Stomach smooth muscle (tissue), 2 donors: ENCODE measurements around the gene PDLIM5.

Experiments used
- H3K27ac ChIP-seq: one replicate; pipeline ENCODE4 v1.7.0; 2013; ENCODE audit warnings: mild to moderate bottlenecking, low read length, inconsistent platforms
- H3K27me3 ChIP-seq, 2 donors: one replicate each; pipeline ENCODE4 v1.7.0; 2013; ENCODE audit warnings: low read length in 2 of 2; ENCODE audit not compliant: insufficient read depth in 2 of 2, control insufficient read depth in 1 of 2
- H3K36me3 ChIP-seq, 2 donors: one replicate each; pipeline ENCODE4 v1.7.0; 2013; ENCODE audit warnings: low read length in 2 of 2; ENCODE audit not compliant: control insufficient read depth in 2 of 2, insufficient read depth in 2 of 2
- H3K4me1 ChIP-seq: one replicate; pipeline ENCODE4 v1.7.0; 2013; ENCODE audit warnings: low read length; ENCODE audit not compliant: control insufficient read depth, insufficient read depth
- H3K4me3 ChIP-seq, 2 donors: one replicate each; pipeline ENCODE4 v1.7.0; 2013; ENCODE audit warnings: low read length in 2 of 2
- H3K9ac ChIP-seq, 2 donors: one replicate each; pipeline ENCODE4 v1.7.0; 2013; ENCODE audit warnings: low read length in 2 of 2, mild to moderate bottlenecking in 1 of 2
- H3K9me3 ChIP-seq, 2 donors: one replicate each; pipeline ENCODE4 v1.7.0; 2013; ENCODE audit warnings: low read length in 2 of 2; ENCODE audit not compliant: control insufficient read depth in 2 of 2
- donor health status: healthy.
- donor health status: Pancreatic carcinoma.

PDLIM5 gene

DNA sequence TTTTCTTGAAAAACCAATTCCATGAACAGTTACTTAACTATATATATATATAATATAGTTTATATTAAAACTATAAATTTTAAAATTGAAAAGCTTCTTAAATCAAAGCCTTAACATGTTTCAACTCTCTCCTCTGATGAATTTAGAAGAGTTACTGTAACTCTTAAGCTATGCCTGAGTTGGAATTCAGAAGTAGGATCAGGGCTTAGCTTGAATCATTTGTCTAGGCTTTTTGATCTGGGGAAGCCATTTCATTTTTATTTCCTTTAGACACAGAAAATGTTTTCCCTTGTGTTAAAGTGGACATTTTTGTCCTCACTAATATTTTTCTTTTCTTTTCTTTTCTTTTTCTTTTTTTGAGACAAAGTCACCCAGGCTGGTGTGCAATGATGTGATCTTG is 40.4 kb upstream of the PDLIM5 start:
- H3K27me3 ChIP-seq = no peaks in the 10 kb centered on the region
- H3K27ac ChIP-seq = peak overlapping the region; percentile 26
- H3K4me1 ChIP-seq = peaks cover 5% of the 10 kb centered on the region
- no peaks in the 10 kb centered on the region for H3K36me3 ChIP-seq
- no peak overlapping the region for H3K9ac ChIP-seq
- H3K9me3 ChIP-seq = no peaks in the 10 kb centered on the region
- H3K4me3 ChIP-seq = no peak overlapping the region

GRCh38 chr4:94412019-94412657 is 39.6 kb upstream of the PDLIM5 start:
- no peak overlapping the region for H3K9ac ChIP-seq
- peaks cover 0 to 3% of the 10 kb centered on the region in 2 donors for H3K9me3 ChIP-seq
- H3K4me1 ChIP-seq = peaks cover 5% of the 10 kb centered on the region
- H3K27me3 ChIP-seq = no peaks in the 10 kb centered on the region
- peak overlapping the region; percentile 44 to 52 for H3K4me3 ChIP-seq
- peak overlapping the region; percentile 26 for H3K27ac ChIP-seq
- no peaks in the 10 kb centered on the region for H3K36me3 ChIP-seq

GRCh38 chr4:94412658-94413038 is 39.1 kb upstream of the PDLIM5 start:
- peak overlapping the region; percentile 44 to 52 for H3K4me3 ChIP-seq
- peak overlapping the region; percentile 26 for H3K27ac ChIP-seq

GRCh38 chr4:94413085-94413840 is 38.5 kb upstream of the PDLIM5 start:
- no peaks in the 10 kb centered on the region for H3K27me3 ChIP-seq
- peak overlapping the region; percentile 26 for H3K27ac ChIP-seq
- H3K4me1 ChIP-seq = peaks cover 5% of the 10 kb centered on the region

More at GRCh38 chr4:94412658-94413038, 39.1 kb upstream of the PDLIM5 start:
- H3K9ac ChIP-seq = no peak overlapping the region
- H3K4me1 ChIP-seq = peaks cover 5% of the 10 kb centered on the region
- H3K9me3 ChIP-seq = peaks cover 0 to 3% of the 10 kb centered on the region in 2 donors
- no peaks in the 10 kb centered on the region for H3K36me3 ChIP-seq
- H3K27me3 ChIP-seq = no peaks in the 10 kb centered on the region

GRCh38 chr4:94414907-94415306 is 36.8 kb upstream of the PDLIM5 start:
- Histone ChIP-seq H3K36me3 (no peaks in the 10 kb centered on the region), H3K4me1 (peaks cover 5% of the 10 kb centered on the region), H3K4me3 (no peak overlapping the region), H3K9ac (no peak overlapping the region), H3K27me3 (no peaks in the 10 kb centered on the region), H3K9me3 (peaks cover 0 to 3% of the 10 kb centered on the region in 2 donors), H3K27ac (no peak overlapping the region)

More at GRCh38 chr4:94413085-94413840, 38.5 kb upstream of the PDLIM5 start:
- Histone ChIP-seq H3K9me3 (peaks cover 0 to 3% of the 10 kb centered on the region in 2 donors), H3K4me3 (peak overlapping the region; percentile 44 to 52), H3K9ac (no peak overlapping the region), H3K36me3 (no peaks in the 10 kb centered on the region)

GRCh38 chr4:94415448-94415847 is 36.3 kb upstream of the PDLIM5 start:
- peaks cover 0 to 3% of the 10 kb centered on the region in 2 donors for H3K9me3 ChIP-seq
- no peak overlapping the region for H3K9ac ChIP-seq
- no peak overlapping the region for H3K27ac ChIP-seq
- peaks cover 5% of the 10 kb centered on the region for H3K4me1 ChIP-seq
- no peak overlapping the region for H3K4me3 ChIP-seq
- H3K27me3 ChIP-seq = no peaks in the 10 kb centered on the region
- H3K36me3 ChIP-seq = no peaks in the 10 kb centered on the region

- Histone ChIP-seq H3K9me3 (peaks cover 0 to 3% of the 10 kb centered on the region in 2 donors), H3K9ac (no peak overlapping the region), H3K27me3 (no peaks in the 10 kb centered on the region), H3K36me3 (no peaks in the 10 kb centered on the region), H3K4me3 (no peak overlapping the region), H3K27ac (no peak overlapping the region), H3K4me1 (peaks cover 5% of the 10 kb centered on the region)
These were observed 35.4 kb upstream of the PDLIM5 start for GRCh38 chr4:94416335-94416734.

GRCh38 chr4:94416981-94417380 is 34.8 kb upstream of the PDLIM5 start:
- Histone ChIP-seq H3K4me3 (no peak overlapping the region), H3K9me3 (peaks cover 0 to 3% of the 10 kb centered on the region in 2 donors), H3K27me3 (no peaks in the 10 kb centered on the region), H3K4me1 (peaks cover 5% of the 10 kb centered on the region), H3K36me3 (no peaks in the 10 kb centered on the region), H3K9ac (no peak overlapping the region), H3K27ac (no peak overlapping the region)

DNA sequence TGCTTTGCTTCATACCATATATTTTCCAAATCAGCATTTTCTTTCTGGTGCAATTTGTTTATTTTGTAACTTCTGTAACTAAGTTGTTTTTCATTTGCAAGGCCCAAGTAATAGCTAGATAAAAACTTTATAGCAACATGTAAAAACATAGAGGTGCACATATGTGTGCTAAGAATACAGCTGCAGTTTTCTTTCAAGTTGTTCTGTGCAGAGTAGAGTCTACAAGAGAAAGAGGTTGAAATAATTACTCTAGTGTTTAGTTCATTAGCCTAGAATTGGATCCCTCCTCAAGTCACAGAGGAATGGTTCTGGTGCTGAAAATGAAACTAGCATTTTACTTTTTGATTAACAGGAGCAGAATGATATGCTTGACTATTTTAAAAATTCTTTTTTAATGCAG is 32.2 kb upstream of the PDLIM5 start:
- Histone ChIP-seq H3K27ac (no peak overlapping the region), H3K36me3 (no peaks in the 10 kb centered on the region), H3K9me3 (peaks cover 0 to 3% of the 10 kb centered on the region in 2 donors), H3K9ac (no peak overlapping the region), H3K4me3 (no peak overlapping the region), H3K27me3 (no peaks in the 10 kb centered on the region), H3K4me1 (no peaks in the 10 kb centered on the region)

GRCh38 chr4:94419956-94420355 is 31.8 kb upstream of the PDLIM5 start:
- H3K27ac ChIP-seq = no peak overlapping the region
- peaks cover 0 to 3% of the 10 kb centered on the region in 2 donors for H3K9me3 ChIP-seq
- no peaks in the 10 kb centered on the region for H3K4me1 ChIP-seq
- no peak overlapping the region for H3K9ac ChIP-seq
- no peaks in the 10 kb centered on the region for H3K27me3 ChIP-seq
- no peak overlapping the region for H3K4me3 ChIP-seq
- H3K36me3 ChIP-seq = no peaks in the 10 kb centered on the region

GRCh38 chr4:94420356-94420755 is 31.4 kb upstream of the PDLIM5 start:
- Histone ChIP-seq H3K9ac (no peak overlapping the region), H3K9me3 (peaks cover 0 to 3% of the 10 kb centered on the region in 2 donors), H3K4me1 (no peaks in the 10 kb centered on the region), H3K4me3 (no peak overlapping the region), H3K27me3 (no peaks in the 10 kb centered on the region), H3K27ac (no peak overlapping the region), H3K36me3 (no peaks in the 10 kb centered on the region)
